ENCODE results near the gene SH2D1B. TPM values are rescaled to one million over a fixed set of nuclear protein-coding genes. Genes with fewer than 3 reads are reported as not detected.
"Not testable (repeated sequence)": the region's sequence is repeated elsewhere in the genome, so short reads cannot be mapped to it uniquely, and the experiment has no call there.

Gene SH2D1B
- total RNA-seq, 1 donor from 2014 or later = not detected

- no peaks in the 10 kb centered on the region for H3K79me2 ChIP-seq (ENCODE audit: insufficient read depth, low read length)
- no peak for DNase-seq (ENCODE audit: low read depth)
- H3K9ac ChIP-seq (ENCODE audit: low read length) = no peak overlapping the region
- Mint-ChIP-seq H3K36me3 (ENCODE audit: low read depth, unreplicated experiment) (no peaks in the 10 kb centered on the region), H3K27me3 (ENCODE audit: low read depth, unreplicated experiment) (peaks cover 15% of the 10 kb centered on the region), H3K4me3 (ENCODE audit: unreplicated experiment) (no peak overlapping the region), H3K9me3 (ENCODE audit: unreplicated experiment) (peaks cover 9% of the 10 kb centered on the region), H3K27ac (ENCODE audit: unreplicated experiment) (no peak overlapping the region), H3K4me1 (ENCODE audit: low read depth, unreplicated experiment) (peaks cover 4% of the 10 kb centered on the region)
- H3K27me3 ChIP-seq (ENCODE audit: insufficient read depth, low read length) = peaks cover 7% of the 10 kb centered on the region
- H3K36me3 ChIP-seq (ENCODE audit: insufficient read depth, low read length) = no peaks in the 10 kb centered on the region
- H2AFZ ChIP-seq (ENCODE audit: low read depth, low read length) = no peak overlapping the region
- no peak overlapping the region for H3K4me3 ChIP-seq (ENCODE audit: insufficient read depth, low read depth, low read length)
- H4K20me1 ChIP-seq (ENCODE audit: insufficient read depth, low read length) = no peaks in the 10 kb centered on the region
- FAIRE-seq = no peak
- TF ChIP-seq CTCF (IDR thresholded peaks at IDR 0.05; ENCODE audit: insufficient read depth, low read depth, low read length) (no peak), EZH2 (IDR thresholded peaks at IDR 0.05; ENCODE audit: insufficient read depth, low read length) (no peak)
- no peaks in the 10 kb centered on the region for H3K4me1 ChIP-seq (ENCODE audit: insufficient read depth, low read length)
- H3K9me3 ChIP-seq (ENCODE audit: insufficient read depth, low read depth, low read length) = no peaks in the 10 kb centered on the region
- H3K27ac ChIP-seq (ENCODE audit: low read depth, low read length) = no peak overlapping the region
- no peak overlapping the region for H3K4me2 ChIP-seq (ENCODE audit: low read length)
These were observed 35.0 kb upstream of the SH2D1B start for GRCh38 chr1:162446946-162447345.

- Histone ChIP-seq H3K79me2 (ENCODE audit: insufficient read depth, low read length) (no peaks in the 10 kb centered on the region), H3K9me3 (ENCODE audit: insufficient read depth, low read depth, low read length) (no peaks in the 10 kb centered on the region), H3K36me3 (ENCODE audit: insufficient read depth, low read length) (no peaks in the 10 kb centered on the region), H2AFZ (ENCODE audit: low read depth, low read length) (no peak overlapping the region), H3K4me2 (ENCODE audit: low read length) (no peak overlapping the region), H3K4me3 (ENCODE audit: insufficient read depth, low read depth, low read length) (no peak overlapping the region), H3K4me1 (ENCODE audit: insufficient read depth, low read length) (no peaks in the 10 kb centered on the region), H4K20me1 (ENCODE audit: insufficient read depth, low read length) (no peaks in the 10 kb centered on the region), H3K27ac (ENCODE audit: low read depth, low read length) (no peak overlapping the region), H3K27me3 (ENCODE audit: insufficient read depth, low read length) (peaks cover 13% of the 10 kb centered on the region), H3K9ac (ENCODE audit: low read length) (no peak overlapping the region)
- TF ChIP-seq CTCF (IDR thresholded peaks at IDR 0.05; ENCODE audit: insufficient read depth, low read depth, low read length) = no peak
- TF ChIP-seq EZH2 (IDR thresholded peaks at IDR 0.05; ENCODE audit: insufficient read depth, low read length) = no peak
- H3K4me3 Mint-ChIP-seq (ENCODE audit: unreplicated experiment) = no peak overlapping the region
- DNase-seq (ENCODE audit: low read depth) (no peak), FAIRE-seq (no peak)
- peaks cover 4% of the 10 kb centered on the region for H3K4me1 Mint-ChIP-seq (ENCODE audit: low read depth, unreplicated experiment)
- peaks cover 2% of the 10 kb centered on the region for H3K9me3 Mint-ChIP-seq (ENCODE audit: unreplicated experiment)
- H3K27me3 Mint-ChIP-seq (ENCODE audit: low read depth, unreplicated experiment) = peaks cover 15% of the 10 kb centered on the region
- H3K36me3 Mint-ChIP-seq (ENCODE audit: low read depth, unreplicated experiment) = no peaks in the 10 kb centered on the region
- H3K27ac Mint-ChIP-seq (ENCODE audit: unreplicated experiment) = no peak overlapping the region
These were observed 33.0 kb upstream of the SH2D1B start for GRCh38 chr1:162444903-162445302.

GRCh38 chr1:162432977-162433713 is 21.2 kb upstream of the SH2D1B start:
- not testable (repeated sequence) for H3K36me3 ChIP-seq (ENCODE audit: insufficient read depth, low read length)

More at GRCh38 chr1:162432977-162433713, 21.2 kb upstream of the SH2D1B start:
- H3K9ac ChIP-seq (ENCODE audit: low read length); H3K27me3 ChIP-seq (ENCODE audit: insufficient read depth, low read length); H4K20me1 ChIP-seq (ENCODE audit: insufficient read depth, low read length); H3K4me1 Mint-ChIP-seq (ENCODE audit: low read depth, unreplicated experiment); H2AFZ ChIP-seq (ENCODE audit: low read depth, low read length); FAIRE-seq; H3K79me2 ChIP-seq (ENCODE audit: insufficient read depth, low read length); DNase-seq (ENCODE audit: low read depth); H3K27me3 Mint-ChIP-seq (ENCODE audit: low read depth, unreplicated experiment); H3K27ac Mint-ChIP-seq (ENCODE audit: unreplicated experiment); H3K27ac ChIP-seq (ENCODE audit: low read depth, low read length); H3K4me3 Mint-ChIP-seq (ENCODE audit: unreplicated experiment); H3K9me3 ChIP-seq (ENCODE audit: insufficient read depth, low read depth, low read length); H3K36me3 Mint-ChIP-seq (ENCODE audit: low read depth, unreplicated experiment); H3K4me2 ChIP-seq (ENCODE audit: low read length); H3K9me3 Mint-ChIP-seq (ENCODE audit: unreplicated experiment); H3K4me1 ChIP-seq (ENCODE audit: insufficient read depth, low read length); H3K4me3 ChIP-seq (ENCODE audit: insufficient read depth, low read depth, low read length): not testable (repeated sequence)

All from astrocyte (in vitro differentiated cells and primary cell).